CD4-positive, alpha-beta T cell treated with Interleukin-4 for 1 hour (primary cell): ENCODE measurements around the gene MTRR.
A peak's percentile ranks its signal among the peaks of the same experiment; 100 is the strongest.
"Not testable (repeated sequence)": the region's sequence is repeated elsewhere in the genome, so short reads cannot be mapped to it uniquely, and the experiment has no call there.

Experiments used
- DNase-seq, 2 donors: peaks; one replicate each; pipeline ENCODE4 v3.0.0-alpha.2; 2020 to 2022

The MTRR gene

DNA sequence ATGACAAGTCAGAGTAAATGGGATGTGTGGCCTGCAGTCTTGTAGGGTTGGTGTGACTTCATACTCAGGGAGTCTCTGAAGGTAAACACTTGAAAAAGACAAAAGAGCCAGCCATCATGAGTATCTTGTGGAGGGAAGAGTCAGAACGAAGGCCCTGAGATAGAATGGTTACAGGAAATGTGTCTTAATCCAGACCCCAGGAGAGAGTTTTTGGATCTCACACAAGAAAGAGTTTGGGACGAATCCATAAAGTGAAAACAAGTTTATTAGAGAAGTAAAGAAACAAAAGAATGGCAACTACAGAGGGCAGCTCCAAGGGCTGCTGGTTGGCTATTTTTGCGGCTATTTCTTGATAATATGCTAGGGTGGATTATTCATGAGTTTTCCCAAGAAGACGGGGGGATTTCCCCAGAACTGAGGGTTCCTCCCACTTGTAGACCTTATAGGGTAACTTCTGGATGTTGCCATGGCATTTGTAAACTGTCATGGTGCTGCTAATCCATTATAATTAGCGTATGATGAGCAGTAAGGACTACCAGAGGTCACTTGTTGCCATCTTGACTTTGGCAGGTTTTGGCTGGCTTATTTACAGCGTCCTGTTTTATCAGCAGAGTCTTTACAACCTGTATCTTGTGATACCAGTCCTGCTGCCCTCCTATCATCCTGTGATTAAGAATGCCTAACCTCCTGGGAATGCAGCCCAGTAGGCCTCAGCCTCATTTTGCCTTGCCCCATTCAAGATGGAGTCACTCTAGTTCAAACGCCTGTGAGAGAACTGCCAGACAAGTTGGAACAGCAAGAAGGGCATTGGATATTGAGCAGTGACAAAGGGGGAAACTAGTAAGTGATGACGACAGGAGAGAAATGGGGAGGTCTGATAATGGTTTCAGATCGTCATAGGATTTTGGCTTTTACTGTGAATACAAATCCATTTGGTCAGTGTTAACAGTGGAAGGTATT is 34.0 kb downstream of the MTRR start:
- DNase-seq = no peak

DNA sequence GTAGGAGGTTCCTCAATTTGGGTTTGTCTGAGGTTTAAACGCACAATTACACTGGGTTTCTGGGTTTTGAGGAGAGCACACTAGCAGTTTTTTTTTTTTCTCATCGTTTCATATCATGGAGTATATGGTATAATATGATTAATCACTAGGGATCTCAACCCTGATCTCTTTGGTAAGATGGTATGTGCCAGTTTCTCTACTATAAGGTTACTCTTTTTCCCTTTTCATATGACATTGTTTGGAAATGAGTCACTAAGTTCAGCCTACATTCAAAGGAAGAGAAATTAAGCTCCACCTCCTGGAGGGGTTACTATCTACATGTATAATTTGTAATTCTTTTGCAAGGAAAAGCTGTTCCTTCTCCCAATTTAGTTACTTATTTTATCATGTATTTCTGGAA is 35.2 kb downstream of the MTRR start:
- DNase-seq = no peak

- DNase-seq = no peak
These were observed 38.7 kb downstream of the MTRR start for GRCh38 chr5:7907612-7908011.

- no peak for DNase-seq
These were observed 39.4 kb downstream of the MTRR start for GRCh38 chr5:7908317-7908716.

DNA sequence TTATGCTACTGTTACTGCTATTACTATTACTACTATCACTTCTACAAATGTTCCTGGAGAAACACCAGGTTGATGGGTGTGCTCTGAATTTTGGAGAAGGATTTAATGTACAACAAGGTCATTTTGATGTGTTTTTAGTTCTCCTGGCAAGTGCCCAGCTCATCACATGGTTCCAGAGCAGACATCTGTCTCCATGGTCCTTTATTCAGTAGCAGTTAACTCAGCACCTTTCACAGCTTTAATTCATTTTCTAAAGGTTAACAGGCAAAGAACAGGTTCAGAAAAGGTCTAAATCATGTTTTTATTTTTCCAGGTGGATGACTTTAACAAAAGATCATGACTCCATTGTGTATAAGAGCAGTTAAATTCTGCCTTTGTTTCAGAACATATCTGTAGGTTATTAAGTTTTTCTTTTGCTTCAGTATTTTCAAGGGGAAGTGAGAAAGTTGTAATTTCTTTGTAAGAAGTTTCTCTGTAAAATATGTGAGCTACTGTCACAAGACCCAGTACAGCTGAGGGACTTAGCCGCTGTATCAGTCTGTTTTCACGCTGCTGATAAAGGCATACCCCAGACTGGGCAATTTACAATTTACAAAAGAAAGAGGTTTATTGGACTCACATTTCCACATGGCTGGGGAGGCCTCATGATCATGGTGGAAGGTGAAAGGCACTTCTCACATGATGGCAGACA is 41.9 kb downstream of the MTRR start:
- no peak for DNase-seq

DNA sequence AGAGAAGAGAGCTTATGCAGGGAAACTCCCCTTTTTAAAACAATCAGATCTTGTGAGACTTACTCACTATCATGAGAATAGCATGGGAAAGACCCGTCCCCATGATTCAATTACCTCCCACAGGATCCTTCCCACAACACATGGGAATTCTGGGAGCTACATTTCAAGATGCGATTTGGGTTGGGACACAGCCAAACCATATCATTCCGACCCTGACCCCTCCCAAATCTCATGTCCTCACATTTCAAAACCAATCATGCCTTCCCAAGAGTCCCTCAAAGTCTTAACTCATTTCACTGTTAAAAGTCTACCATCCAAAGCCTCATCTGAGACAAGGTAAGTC is 42.5 kb downstream of the MTRR start:
- not testable (repeated sequence) for DNase-seq

DNA sequence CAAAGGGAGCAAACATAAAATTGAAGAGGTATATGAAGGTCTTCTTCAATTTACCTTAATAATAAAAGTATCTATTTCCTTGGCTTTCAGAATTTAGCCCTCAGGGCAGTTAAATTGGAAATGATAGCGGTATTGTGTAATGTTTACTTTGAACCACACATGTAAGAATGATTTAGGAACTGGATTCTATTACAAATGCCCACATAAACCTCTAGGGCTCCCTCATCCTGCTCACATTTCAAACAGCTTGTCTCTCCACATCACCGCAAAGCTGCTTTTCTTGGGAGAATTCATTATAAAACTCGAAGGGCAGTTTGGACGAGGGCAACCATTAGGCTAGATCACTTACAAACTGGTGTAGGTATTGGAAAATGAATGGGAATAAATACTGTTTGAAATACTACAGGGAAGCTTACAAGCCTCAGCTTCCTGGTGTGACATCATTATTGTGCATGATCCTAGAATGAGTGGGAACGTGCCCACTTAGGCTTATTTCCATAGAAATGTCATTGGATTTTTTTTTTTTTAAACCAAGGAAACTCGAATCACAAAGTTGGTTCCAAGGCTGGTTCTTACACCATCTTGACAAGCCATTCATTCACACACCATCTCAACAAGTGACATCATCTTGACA is 47.3 kb downstream of the MTRR start:
- DNase-seq = no peak

DNA sequence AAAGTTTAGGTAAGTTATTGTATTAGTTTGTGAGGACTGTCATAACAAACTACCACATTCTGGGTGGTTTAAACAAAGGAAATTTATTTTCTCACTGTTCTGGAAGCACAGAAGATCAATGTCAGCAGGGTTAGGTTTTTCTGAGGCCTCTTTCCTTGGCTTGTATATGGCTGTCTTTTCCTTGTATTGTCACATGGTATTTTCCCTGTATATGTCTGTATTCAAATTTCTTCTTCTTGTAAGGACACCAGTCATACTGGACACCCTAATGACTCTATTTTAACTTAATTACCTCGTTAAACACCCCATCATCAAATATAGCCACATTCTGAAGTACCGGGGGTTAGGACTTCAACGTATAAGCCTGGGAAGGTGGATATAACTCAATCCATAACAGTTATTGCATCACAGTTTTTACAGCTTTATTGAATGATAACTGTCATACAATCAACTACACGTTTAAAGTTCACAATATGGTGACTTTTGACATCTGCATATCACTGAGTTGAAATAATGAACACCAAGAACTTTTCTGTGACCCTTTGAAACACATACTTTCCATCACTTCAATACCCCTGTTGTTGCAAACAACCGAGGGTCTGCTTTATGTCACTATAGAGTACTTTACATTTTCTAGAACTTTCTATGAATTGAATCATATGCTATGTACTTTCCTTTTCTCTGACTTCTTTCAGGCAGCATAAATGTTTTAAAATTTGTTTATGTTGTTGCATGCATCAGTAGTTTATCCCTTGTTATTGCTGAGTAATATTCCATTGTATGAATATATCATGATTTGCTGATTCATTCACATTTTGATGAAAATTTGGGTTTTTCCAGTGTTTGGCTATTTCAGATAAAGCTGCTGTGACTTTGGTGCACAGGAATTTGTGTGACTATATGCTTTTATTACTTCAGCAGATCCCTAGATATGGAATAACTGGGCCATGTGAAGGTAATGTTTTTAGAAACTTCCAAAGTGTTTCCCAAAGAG is 48.5 kb downstream of the MTRR start:
- DNase-seq = no peak

GRCh38 chr5:7925961-7926695 is 57.2 kb downstream of the MTRR start:
- no peak for DNase-seq

DNA sequence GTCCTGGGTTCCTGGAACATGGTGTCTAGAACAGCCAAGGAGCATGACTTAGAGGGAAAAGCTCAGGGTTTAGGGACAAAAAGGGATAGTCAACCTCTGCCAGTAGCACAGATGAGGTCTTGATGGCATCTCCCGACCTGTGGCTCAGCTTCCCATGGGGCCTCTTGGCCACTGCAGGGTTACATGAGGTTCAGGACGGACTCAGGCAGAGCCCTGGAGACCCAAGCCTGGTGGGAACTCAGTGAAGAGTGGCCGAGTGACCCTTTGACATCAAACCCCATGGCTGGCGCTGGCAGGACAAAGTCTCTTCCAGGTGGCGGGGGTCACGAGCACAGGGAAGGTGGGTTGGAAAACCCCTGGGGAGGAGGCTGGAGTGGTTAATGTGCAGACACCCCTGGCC is 57.8 kb downstream of the MTRR start:
- DNase-seq = no peak

GRCh38 chr5:7927466-7928375 is 58.8 kb downstream of the MTRR start:
- DNase-seq = peak in 1 of 2 donors; percentile 29

DNA sequence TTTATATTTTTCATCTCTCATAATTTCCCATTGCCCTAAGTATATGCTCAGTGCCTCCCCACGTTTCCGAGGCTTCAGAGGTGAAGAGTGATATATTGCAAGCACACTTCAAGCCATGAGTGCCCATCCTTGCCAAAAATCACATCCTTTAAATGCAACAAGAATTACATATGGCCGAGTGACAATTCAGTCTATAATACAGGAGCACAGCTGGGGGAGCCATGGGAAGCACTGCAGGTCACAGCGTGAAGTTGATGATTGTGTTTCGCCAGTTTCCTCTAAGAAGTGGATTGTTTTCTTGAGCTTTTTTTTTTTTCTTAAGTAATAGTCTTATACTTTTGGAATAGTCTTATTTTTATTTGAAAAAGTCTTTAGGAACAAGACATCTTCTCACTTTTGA is 61.1 kb downstream of the MTRR start:
- DNase-seq = no peak

DNA sequence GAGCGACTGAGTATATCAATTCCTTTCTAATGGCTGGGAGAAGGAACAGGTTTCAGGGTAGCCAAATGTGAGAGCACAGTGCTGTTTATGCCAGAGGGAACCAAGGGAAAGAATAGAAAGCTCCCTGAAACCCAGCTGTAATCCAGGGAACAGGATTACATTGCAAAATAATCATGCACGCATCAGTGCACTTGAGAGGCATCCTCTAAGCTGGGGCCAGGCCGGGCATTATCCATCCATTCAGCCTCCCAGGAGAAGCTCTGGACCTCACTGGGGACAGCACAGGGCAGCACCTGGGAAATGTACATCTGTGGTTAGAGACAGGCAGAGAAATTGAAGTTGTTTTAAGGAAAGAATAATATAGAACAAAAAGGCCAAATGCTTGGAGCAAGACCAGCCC is 72.7 kb downstream of the MTRR start:
- no peak for DNase-seq

GRCh38 chr5:7947301-7947700 is 78.4 kb downstream of the MTRR start:
- no peak for DNase-seq
